Endothelial cell of umbilical vein (primary cell): ENCODE measurements around the gene ICA1L. TPM values are rescaled to one million over a fixed set of nuclear protein-coding genes. Genes with fewer than 3 reads are reported as not detected.

Source experiments
- Bru-seq: library from RNA; stranded (reverse); fragments of 400-500 nt; gene quantifications from one replicate; lab custom pipeline; 2021; lab: Mats Ljungman, UMichigan
- BruChase-seq, 2 experiments: library from RNA; stranded (reverse); fragments of 400-500 nt; gene quantifications; one replicate each; lab custom pipeline; 2021; lab: Mats Ljungman, UMichigan
- BruUV-seq: library from RNA; stranded (reverse); fragments of 400-500 nt; replicated peaks from 2 replicates; lab custom pipeline; 2021; lab: Mats Ljungman, UMichigan
- CTCF ChIA-PET: fragments of 300-600, 350-600 bp; sonication (Branson Sonifier 250); formaldehyde crosslinking; loops from one replicate; lab custom pipeline; 2021; ENCODE audit warnings: antibody characterized with exemption, inconsistent platforms; lab: Charles Lee
- POLR2A ChIA-PET: fragments of 300-600, 350-600 bp; sonication (Branson Sonifier 250); formaldehyde crosslinking; loops from one replicate; lab custom pipeline; 2021; ENCODE audit warnings: antibody characterized with exemption, inconsistent platforms; lab: Charles Lee
- DNase-seq: peaks from one replicate; pipeline ENCODE4 v3.0.0-alpha.2; 2011; ENCODE audit warnings: low read depth, low spot score
- FAIRE-seq: peaks from 2 replicates; lab custom pipeline; 2011; peaks lifted over from hg19 to GRCh38; lab: Jason Lieb, UNC
- H2AFZ ChIP-seq: 2 replicates; pipeline ENCODE4 v1.6.0; 2012; ENCODE audit warnings: low read depth, low read length, control low read depth, inconsistent platforms
- H3K27ac ChIP-seq: 2 replicates; pipeline ENCODE4 v1.5.1; 2011; ENCODE audit warnings: low read depth, mild to moderate bottlenecking, control low read depth, low read length, moderate library complexity; ENCODE audit not compliant: insufficient read depth
- H3K27me3 ChIP-seq, 2 experiments: 2 replicates each; pipeline versions ENCODE4 v1.6.0 to v1.6.1; 2011; ENCODE audit warnings: low read length in 2 of 2, mixed read lengths in 1 of 2; ENCODE audit not compliant: control insufficient read depth in 2 of 2, insufficient read depth in 2 of 2
- H3K36me3 ChIP-seq, 2 experiments: 2 replicates in 1 of 2; 3 replicates in 1 of 2; pipeline ENCODE4 v1.5.1; 2011; ENCODE audit warnings: low read length in 2 of 2, mild to moderate bottlenecking in 1 of 2, moderate library complexity in 1 of 2; ENCODE audit not compliant: control insufficient read depth in 2 of 2, insufficient read depth in 2 of 2; ENCODE audit errors: extremely low read depth in 1 of 2
- H3K4me1 ChIP-seq: 3 replicates; pipeline ENCODE4 v1.5.1; 2011; ENCODE audit warnings: mild to moderate bottlenecking, low read length; ENCODE audit not compliant: control insufficient read depth, insufficient read depth; ENCODE audit errors: extremely low read depth
- H3K4me2 ChIP-seq: 2 replicates; pipeline ENCODE4 v1.6.1; 2011; ENCODE audit warnings: low read length, control low read depth, mixed read lengths; ENCODE audit not compliant: insufficient read depth
- H3K4me3 ChIP-seq, 3 experiments: fragments of 200-600 bp in 1 of 3; sonication (generic), shearing (Covaris generic) in 1 of 3; replicated peaks in 1 of 3; 2 replicates each; pipeline ENCODE4 v1.5.1; 2011 to 2016; ENCODE audit warnings: control low read depth in 3 of 3, low read length in 3 of 3, mild to moderate bottlenecking in 2 of 3, inconsistent platforms in 1 of 3, low read depth in 1 of 3, moderate library complexity in 1 of 3; ENCODE audit not compliant: insufficient read depth in 1 of 3
- H3K79me2 ChIP-seq: 2 replicates; pipeline ENCODE4 v1.6.0; 2012; ENCODE audit warnings: low read length, inconsistent platforms; ENCODE audit not compliant: control insufficient read depth, insufficient read depth
- H3K9ac ChIP-seq: replicated peaks from 2 replicates; pipeline ENCODE3; 2011; ENCODE audit warnings: low read length, control low read depth; ENCODE audit not compliant: insufficient read depth; ENCODE audit errors: extremely low read depth
- H3K9me1 ChIP-seq: replicated peaks from 3 replicates; pipeline ENCODE4 v1.6.0; 2011; ENCODE audit warnings: mild to moderate bottlenecking, low read length; ENCODE audit not compliant: control insufficient read depth, insufficient read depth; ENCODE audit errors: extremely low read depth
- H3K9me3 ChIP-seq: replicated peaks from 2 replicates; pipeline ENCODE4 v1.5.1; 2012; ENCODE audit warnings: low read length, inconsistent platforms; ENCODE audit not compliant: control insufficient read depth, insufficient read depth
- H4K20me1 ChIP-seq: replicated peaks from 2 replicates; pipeline ENCODE3; 2011; ENCODE audit warnings: mild to moderate bottlenecking, low read length; ENCODE audit not compliant: control insufficient read depth, insufficient read depth; ENCODE audit errors: extremely low read depth
- FOS ChIP-seq: IDR thresholded peaks from 2 replicates; pipeline ENCODE4 v1.6.1; 2011; ENCODE audit warnings: mild to moderate bottlenecking, low read length, moderate library complexity, borderline replicate concordance; ENCODE audit not compliant: insufficient read depth
- GATA2 ChIP-seq: IDR thresholded peaks from 2 replicates; pipeline ENCODE4 v1.7.0; 2011; ENCODE audit warnings: low read depth, mild to moderate bottlenecking, moderate library complexity, mixed read lengths, low read length; ENCODE audit not compliant: insufficient read length, insufficient read depth
- POLR2AphosphoS5 ChIP-seq: IDR thresholded peaks from 2 replicates; pipeline ENCODE4 v1.6.1; 2012; ENCODE audit warnings: low read depth, mild to moderate bottlenecking, control low read depth, low read length, moderate library complexity; ENCODE audit not compliant: insufficient read depth
- dilution Hi-C: fragments of 300-500 bp; cut with MboI; formaldehyde crosslinking; loops from one replicate; pipeline ENCODE4 v1.15.0; 2019; ENCODE audit warnings: low sequenced_read_pairs; ENCODE audit not compliant: extremely low pct_ligation_motif_present
- intact Hi-C: fragments of 100-400 bp; cut with micrococcal nuclease; formaldehyde crosslinking; loops from one replicate; pipeline ENCODE4 v1.10.0; 2022
- long read RNA-seq: library from polyadenylated mRNA; stranded (forward); transcript quantifications from one replicate; pipeline ENCODE4 v2.0.0, GENCODE V29; 2021
- polyA minus RNA-seq, 3 experiments: library from RNA; depleted of rRNA, polyadenylated mRNA; stranded (reverse); fragments of >200 nt; gene quantifications; 1 replicate in 1 of 3; 2 replicates in 2 of 3; pipeline ENCODE4 v1.2.3, GENCODE V29; 2011
- polyA plus RNA-seq, 4 experiments: library from polyadenylated mRNA; depleted of rRNA in 3 of 4; stranded (reverse) in 3 of 4; unstranded in 1 of 4; fragments of >200 nt; gene quantifications; 2 replicates each; pipeline versions ENCODE4 v1.2.1 to v1.2.3, GENCODE V29; 2011 to 2012; ENCODE audit warnings: missing spikeins in 1 of 4
- total RNA-seq: library from RNA; stranded (reverse); gene quantifications from 2 replicates; pipeline ENCODE4 v1.2.3, GENCODE V29; 2021
- TF ChIP-seq, protein P1 (sequence below): IDR thresholded peaks from 2 replicates; pipeline ENCODE4 v1.6.1; 2011; ENCODE audit not compliant: insufficient read depth, insufficient read length
- TF ChIP-seq, protein P2 (sequence below), 2 donors: IDR thresholded peaks; 1 replicate in 1 of 2; 2 replicates in 1 of 2; pipeline ENCODE4 v1.5.1; 2011; ENCODE audit warnings: low read length in 2 of 2, mild to moderate bottlenecking in 2 of 2, moderate library complexity in 2 of 2, control low read depth in 1 of 2, inconsistent platforms in 1 of 2, low read depth in 1 of 2; ENCODE audit not compliant: insufficient read depth in 1 of 2; ENCODE audit errors: extremely low read depth in 1 of 2

ICA1L gene
- total RNA-seq (3.7 and 4.1 TPM in 2 replicates), polyA plus RNA-seq (0.84 and 1.6 TPM in 2 replicates), polyA minus RNA-seq (2.1 and 2.6 TPM in 2 replicates), Bru-seq, nascent RNA (percentile 45 among the genes with signal in this experiment), BruChase-seq, experiment 1, labeled RNA remaining after a 6-hour chase (percentile 42 among the genes with signal in this experiment), BruChase-seq, experiment 2, labeled RNA remaining after a 2-hour chase (percentile 45 among the genes with signal in this experiment)
- polyA plus RNA-seq (2011; cell fraction: cytosol; rRNA removed) = 1.0 and 1.1 TPM in 2 replicates
- polyA plus RNA-seq (2011; cell fraction: nucleus; rRNA removed) = 6.7 and 8.6 TPM in 2 replicates
- 1.8 and 1.9 TPM in 2 replicates for polyA plus RNA-seq (2012)
- 0.41 TPM for polyA minus RNA-seq (2011; cell fraction: cytosol; rRNA and poly(A)+ RNA removed)
- polyA minus RNA-seq (2011; cell fraction: nucleus; rRNA and poly(A)+ RNA removed) = 6.1 and 7.0 TPM in 2 replicates
- long read RNA-seq, partial matches to known transcripts = 0 of 6 reads
- long read RNA-seq, other reads (novel, unspliced or antisense) = 6 of 6 reads

DNA sequence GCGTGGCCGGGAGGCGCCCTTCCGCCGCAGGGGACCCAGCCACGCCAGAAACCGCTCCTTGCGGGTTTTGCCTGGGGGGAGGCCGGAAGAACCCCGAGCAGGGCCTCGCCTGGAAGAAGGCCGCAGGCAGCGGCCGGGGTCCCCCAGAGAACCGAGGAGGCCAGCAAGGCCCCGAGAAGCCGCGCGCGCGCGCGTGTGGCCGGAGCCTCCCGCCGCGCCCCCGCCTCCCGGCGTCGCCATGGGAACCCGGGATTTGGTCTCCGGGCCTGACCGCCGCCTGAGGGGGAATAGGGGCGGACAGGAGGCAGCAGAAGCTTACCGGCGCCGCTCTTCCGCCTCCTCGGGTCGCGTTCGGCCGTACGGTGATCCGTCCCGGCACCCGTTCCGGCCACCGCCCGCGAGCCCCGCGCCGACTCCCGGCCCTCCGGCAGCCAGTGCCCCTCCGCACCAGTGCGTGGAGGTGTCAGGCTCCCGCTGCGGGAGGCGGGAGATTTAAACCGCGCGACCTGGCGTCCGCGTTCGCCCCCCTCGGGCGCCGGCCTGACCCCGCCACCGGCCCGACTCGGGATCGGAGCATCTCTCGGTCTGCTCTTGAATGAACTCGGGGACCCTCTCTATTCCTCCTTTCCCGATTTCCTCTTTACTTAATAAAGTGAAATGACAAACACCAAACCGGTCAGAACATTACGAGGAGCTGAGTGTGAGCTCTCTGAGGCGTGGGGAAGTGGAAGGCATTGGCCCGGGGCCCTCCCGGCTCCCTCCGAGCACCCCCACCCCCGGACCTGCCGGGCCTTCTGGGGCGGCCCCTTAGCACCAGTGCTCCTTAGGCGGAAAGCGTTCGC, at the start of gene ICA1L:
TSS of gene ICA1L (minus strand) at position 467 of the 842 bp plus-strand sequence. CDS start 42,757 bp downstream, outside the sequence.
- no TSS peak for BruUV-seq
- H3K4me1 ChIP-seq = peaks cover 6% of the 10 kb centered on the region
- ChIA-PET POLR2A (interaction anchor here (1.0 kb wide), 1 partner anchor 237 kb away, joined by 4 read pairs; the partner anchor contains the start of gene FAM117B), CTCF (interaction anchor here (0.6 to 4.7 kb wide), 25 partner anchors 9 to 1038 kb away, joined by 3 to 97 read pairs (median 4); partner anchors contain the start of genes CARF, FAM117B and WDR12)
- DNase-seq (peak; percentile 68), FAIRE-seq (peak; percentile 28)
- H3K27ac ChIP-seq = peak within 1 kb of the TSS; percentile 2
- dilution Hi-C loops = no loop called here
- TF ChIP-seq, protein P1, sequence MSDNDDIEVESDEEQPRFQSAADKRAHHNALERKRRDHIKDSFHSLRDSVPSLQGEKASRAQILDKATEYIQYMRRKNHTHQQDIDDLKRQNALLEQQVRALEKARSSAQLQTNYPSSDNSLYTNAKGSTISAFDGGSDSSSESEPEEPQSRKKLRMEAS = no peak
- no peak for TF ChIP-seq GATA2
- no peak for TF ChIP-seq FOS
- TF ChIP-seq POLR2AphosphoS5 = peak; percentile 30
- TF ChIP-seq, protein P2, sequence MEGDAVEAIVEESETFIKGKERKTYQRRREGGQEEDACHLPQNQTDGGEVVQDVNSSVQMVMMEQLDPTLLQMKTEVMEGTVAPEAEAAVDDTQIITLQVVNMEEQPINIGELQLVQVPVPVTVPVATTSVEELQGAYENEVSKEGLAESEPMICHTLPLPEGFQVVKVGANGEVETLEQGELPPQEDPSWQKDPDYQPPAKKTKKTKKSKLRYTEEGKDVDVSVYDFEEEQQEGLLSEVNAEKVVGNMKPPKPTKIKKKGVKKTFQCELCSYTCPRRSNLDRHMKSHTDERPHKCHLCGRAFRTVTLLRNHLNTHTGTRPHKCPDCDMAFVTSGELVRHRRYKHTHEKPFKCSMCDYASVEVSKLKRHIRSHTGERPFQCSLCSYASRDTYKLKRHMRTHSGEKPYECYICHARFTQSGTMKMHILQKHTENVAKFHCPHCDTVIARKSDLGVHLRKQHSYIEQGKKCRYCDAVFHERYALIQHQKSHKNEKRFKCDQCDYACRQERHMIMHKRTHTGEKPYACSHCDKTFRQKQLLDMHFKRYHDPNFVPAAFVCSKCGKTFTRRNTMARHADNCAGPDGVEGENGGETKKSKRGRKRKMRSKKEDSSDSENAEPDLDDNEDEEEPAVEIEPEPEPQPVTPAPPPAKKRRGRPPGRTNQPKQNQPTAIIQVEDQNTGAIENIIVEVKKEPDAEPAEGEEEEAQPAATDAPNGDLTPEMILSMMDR (IDR thresholded peaks at IDR 0.05; ENCODE audit: extremely low read depth in 1 of 2, insufficient read depth in 1 of 2, low read depth in 1 of 2, low read length in 2 of 2) = no peak
- H3K4me2 ChIP-seq = peak within 1 kb of the TSS; percentile 68
- H3K9me3 ChIP-seq = no peaks in the 10 kb centered on the region
- H3K79me2 ChIP-seq = no peaks in the 10 kb centered on the region
- H3K4me3 ChIP-seq = peak within 1 kb of the TSS; percentile 56 to 68 (median 65)
- no peaks in the 10 kb centered on the region for H3K36me3 ChIP-seq
- H3K27me3 ChIP-seq = no peaks in the 10 kb centered on the region
- peak within 1 kb of the TSS; percentile 85 for H2AFZ ChIP-seq
- intact Hi-C loops = loop anchor here (1.0 to 5.0 kb wide), 6 partner anchors 37 to 1036 kb away; partner anchors contain the start of genes FAM117B and NBEAL1
- H3K9me1 ChIP-seq = no peaks in the 10 kb centered on the region
- H4K20me1 ChIP-seq = no peaks in the 10 kb centered on the region
- H3K9ac ChIP-seq = peak within 1 kb of the TSS; percentile 53
